GM19023 (cell line): ENCODE data around the gene CFAP46.

Experiments used
- ATAC-seq: cut with Tn5 transposase; IDR thresholded peaks from one replicate; pipeline ENCODE4 v1.9.1; 2021; ENCODE audit warnings: mild to moderate bottlenecking, moderate library complexity; ENCODE audit not compliant: unreplicated experiment

CFAP46 gene

DNA sequence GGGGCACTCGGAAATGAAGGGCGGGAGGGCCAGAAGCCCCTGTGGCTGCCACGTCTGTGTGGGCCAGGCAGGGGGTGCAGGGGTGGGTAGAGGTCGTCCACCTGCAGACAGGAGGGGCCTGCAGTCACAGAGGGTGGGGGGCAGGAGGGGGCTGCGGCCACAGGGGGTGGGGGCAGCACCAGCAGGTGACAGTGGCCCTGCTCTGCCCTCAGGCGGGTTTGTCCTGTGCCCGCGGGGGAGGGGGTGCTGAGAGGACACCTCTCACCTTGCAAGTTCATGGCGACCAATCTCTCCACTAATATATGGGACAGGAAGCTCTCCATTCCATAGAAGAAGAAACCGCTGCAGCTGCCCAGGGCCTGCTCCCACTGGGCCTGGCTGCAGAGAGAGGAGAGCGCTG, 129.8 kb downstream of the CFAP46 start:
- no peak for ATAC-seq

DNA sequence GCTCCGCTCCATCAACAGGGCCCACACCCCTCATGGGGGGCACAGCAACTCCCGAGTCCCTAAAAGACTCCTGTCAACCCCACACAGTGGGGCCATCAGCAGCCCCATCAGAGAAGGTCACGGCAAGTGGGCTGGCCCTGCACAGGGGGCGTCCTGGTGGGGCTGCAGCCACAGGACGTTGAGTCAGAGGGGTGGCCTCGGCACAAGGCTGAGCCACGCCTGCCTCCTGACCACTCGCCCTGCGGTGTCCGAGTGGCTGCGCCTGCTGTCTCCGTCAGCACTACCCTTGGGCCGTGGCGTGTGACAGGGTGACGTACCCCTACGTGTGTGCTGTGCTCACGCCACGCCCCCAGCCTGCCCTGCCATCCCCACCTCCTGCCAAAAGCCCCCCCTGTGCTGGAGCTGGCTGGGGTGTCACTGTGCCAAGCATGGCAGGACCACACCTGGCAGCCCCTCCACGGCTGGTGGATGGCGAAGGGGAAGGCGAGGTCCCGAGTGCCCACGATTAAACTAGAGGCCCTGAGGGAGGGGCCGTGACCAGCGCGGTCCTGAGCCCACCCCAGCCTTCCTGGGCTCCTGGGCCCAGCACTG, 130.4 kb downstream of the CFAP46 start:
- no peak for ATAC-seq

GRCh38 chr10:132810807-132811700, 131.3 kb downstream of the CFAP46 start:
- no peak for ATAC-seq

GRCh38 chr10:132810141-132810806, 132.1 kb downstream of the CFAP46 start:
- ATAC-seq: no peak

DNA sequence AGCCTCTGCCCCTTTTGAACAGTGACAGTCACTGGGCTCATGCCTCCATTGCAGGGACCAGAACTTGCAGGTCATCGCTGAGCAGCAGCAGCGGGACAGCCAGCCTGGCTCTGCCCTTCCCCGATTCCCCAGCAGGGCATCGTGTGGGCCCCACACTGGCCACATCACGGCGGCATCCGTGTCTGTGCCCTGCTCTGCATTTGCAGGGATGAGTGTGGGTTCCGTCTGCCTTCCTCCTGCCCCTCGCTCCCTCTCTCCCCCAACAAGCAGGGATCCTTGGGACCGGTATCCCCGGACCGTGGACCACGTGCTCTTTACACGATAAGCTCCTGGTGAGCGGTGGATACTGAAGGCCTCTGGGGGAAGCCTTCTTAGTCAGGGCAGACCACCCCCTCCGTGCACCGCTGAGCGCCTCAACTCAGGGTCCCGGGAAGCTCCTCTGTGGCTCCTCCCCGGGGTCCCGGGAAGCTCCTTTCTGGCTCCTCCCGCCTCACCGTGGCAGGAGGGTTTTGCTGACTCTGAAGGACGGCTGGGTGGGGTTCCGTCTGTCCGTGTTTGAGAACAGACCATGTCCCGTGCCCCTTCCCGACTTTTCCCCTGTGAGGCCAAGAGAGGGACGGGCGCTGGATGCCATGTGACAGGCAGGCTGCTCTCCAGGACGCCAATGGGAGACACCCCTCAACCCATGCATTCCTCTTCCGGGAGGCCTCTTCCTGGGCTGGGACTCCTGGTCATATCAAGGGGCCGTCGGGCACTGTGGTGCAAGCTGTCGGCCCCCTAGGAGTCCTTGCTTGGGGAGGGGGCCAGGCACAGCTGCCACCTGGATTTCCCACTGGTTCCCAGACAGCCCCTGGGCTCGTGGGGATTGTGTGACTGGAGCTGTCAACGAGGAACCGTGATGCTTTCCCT, 132.9 kb downstream of the CFAP46 start:
- no peak for ATAC-seq

DNA sequence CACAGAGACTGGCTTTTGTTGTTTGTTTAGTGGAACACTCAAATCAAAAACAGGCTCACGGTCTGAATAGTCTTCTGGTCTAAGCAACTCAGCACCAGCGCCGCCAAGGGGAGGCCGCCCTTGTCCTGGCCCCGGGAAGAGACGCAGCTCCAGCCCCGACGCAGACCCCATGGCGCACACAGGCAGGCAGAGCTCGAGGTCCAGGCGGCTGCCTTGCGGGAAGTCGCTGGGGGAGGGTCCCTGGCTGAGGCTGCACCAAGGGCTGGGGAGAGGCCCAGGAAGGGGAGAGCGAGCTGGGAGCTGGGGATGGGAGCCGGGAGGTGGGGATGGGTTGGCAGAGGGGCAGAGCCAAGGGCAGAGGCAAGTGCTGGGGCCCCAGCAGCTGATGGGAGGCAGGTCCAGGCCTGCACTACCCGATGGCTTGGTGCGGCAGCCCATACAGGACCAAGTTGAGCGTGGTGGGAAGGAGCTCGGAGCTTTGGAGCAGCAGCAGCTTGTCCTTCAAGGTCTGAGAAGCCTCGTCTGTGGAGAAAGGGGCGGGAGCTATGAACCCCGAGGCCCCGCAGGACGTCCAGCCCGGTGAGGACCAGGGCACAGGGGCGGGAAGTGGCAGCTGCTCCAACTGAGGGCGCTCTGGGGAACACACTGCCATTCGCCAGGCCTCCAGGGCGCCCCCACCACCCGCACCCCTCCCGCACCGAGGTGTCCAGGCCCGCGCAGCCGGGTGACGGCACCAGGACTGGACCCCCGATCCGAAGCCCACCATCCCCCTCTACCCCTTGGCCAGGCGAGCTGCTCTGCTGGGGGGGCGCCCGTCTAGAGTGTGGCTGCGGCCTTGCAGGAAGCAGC, 133.8 kb downstream of the CFAP46 start:
- no peak for ATAC-seq

- no peak for ATAC-seq
Measured at GRCh38 chr10:132807621-132808049, 134.7 kb downstream of the CFAP46 start.

DNA sequence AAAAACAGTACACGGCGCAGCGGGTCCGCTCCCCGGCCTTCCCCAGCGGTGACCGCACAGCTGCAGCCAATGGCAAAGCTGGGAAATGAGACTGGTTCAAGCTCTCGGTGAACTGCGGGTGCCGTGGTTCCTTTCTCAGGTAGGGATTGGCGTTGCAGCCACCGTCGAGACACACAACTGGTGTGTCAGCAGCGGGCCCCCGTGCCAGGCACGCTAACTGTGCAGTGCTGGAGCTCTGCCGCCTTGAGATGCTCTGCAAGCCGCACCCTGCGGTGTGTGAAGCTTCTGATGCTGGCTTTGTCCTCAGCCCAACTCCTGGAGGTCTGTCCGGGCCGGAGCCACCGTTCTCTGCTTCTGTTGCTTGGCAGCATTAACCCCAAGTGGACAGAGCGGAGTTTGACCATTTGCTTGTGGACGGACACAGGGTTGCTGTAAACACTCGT, 135.8 kb downstream of the CFAP46 start:
- no peak for ATAC-seq

GRCh38 chr10:132806110-132806509, 136.3 kb downstream of the CFAP46 start:
- no peak for ATAC-seq

GRCh38 chr10:132805599-132805998, 136.8 kb downstream of the CFAP46 start:
- no peak for ATAC-seq

DNA sequence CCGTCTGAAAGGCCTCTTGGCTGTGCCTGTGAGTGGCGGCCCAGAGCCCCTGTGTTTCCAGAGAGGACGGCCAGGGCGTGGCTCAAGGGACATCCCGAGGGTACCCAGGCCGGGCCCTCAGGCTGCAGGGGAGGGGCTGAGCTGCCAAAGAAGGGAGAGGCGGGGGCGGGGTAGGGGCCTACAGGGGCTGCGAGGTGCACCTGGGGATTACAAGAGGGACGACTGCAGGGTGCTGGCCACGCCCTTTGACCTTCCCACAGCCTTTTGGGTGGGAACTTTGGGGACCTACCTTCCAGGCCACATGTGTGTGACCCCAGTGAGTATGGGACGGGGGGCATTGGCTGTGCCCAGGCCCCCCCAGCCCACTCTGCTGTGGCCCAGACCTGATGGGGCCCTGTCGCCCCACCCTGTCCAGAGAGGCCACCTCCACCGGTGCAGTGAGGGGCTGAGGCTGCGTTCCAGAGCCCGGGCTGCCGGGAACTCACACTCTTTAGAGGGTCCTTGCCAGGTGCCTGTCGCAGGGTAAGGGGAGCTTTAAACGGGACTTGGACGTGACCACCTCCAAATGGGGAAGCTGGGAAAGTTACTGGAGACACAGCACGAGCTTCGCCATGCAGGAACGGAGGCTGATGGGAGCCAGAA, 137.5 kb downstream of the CFAP46 start:
- ATAC-seq: no peak

DNA sequence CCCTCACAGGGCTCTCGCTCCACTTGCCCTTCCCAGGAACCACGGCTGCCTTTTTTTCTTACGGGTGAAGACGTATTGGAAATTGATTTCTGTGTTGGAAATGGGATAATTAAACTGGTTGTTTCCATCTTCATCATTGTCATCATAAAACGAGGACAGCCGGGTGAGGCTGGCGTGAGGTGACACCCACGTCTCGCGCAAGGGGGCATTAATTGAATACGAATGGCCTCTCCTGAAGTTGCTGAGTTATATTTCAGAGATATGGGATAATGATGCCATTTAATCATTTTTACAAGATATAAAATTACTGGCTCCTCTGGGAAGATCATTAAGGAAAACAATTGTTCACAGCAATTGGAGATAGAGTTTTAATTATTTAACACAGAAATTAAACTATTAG, 138.1 kb downstream of the CFAP46 start:
- no peak for ATAC-seq

- ATAC-seq: no peak
Measured at GRCh38 chr10:132803416-132804210, 138.8 kb downstream of the CFAP46 start.

GRCh38 chr10:132802694-132803320, 139.6 kb downstream of the CFAP46 start:
- ATAC-seq: no peak

DNA sequence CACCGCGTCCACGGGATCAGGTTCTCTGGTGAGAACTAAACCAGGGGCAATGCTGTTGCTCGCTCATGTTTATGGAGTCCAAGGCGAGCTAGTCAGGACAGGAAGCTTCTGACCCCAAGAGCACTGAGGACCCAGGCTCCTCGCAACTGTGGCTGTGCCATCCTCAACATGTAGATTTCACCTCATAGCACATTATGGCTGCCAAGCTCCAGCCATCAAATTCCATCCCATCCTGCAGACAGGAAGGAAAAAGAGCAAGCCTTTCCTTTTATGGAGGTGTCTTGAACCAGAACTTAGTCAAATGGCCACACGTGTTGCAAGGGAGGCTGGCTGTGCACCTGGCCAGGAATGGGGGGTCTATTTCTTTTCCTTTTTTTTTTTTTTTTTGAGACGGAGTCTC, 140.3 kb downstream of the CFAP46 start:
- ATAC-seq: no peak

DNA sequence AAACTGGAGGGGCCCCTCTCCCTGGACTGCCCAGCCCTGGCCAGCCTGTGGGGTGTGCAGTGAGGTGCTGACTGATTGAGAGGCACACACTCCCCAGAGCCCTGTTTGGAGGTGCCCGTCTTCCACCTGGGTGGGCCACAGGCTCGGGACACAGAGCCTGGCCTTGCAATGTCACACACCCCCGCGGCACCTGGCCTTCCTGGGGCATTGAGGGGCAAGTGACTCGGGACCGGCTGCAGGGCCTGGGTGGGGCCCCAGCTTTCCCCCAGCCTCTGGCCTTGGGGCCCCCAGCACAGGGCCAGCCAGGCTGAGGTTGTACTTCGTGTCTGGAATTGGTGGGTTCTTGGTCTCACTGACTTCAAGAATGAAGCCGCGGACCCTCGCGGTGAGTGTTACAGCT, 142.5 kb downstream of the CFAP46 start:
- ATAC-seq: no peak

- no peak for ATAC-seq
Measured at GRCh38 chr10:132798876-132799275, 143.5 kb downstream of the CFAP46 start.

DNA sequence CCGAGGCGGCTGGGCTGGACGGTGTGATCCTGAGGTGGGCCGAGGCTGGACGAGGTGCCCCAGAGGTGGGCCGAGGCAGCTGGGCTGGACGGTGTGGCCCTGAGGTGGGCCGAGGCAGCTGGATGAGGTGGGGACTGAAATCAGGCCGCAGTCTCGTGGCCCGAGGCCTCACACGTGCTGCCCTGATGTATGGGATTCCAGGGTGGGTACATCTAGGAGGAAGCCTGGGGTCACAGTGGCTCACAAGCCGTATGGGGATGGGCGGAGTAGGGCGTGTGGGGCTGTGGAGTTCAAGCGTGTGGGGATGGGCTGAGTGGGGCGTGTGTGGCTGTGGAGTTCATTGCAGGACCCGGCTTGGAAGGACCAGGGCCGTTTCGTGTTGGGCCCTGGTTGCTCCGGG, 144.0 kb downstream of the CFAP46 start:
- ATAC-seq: no peak
